CD8-positive, alpha-beta memory T cell (primary cell): ENCODE measurements around the gene SUMO2. TPM values are rescaled to one million over a fixed set of nuclear protein-coding genes. Genes with fewer than 3 reads are reported as not detected.

Experiments
- CTCF ChIA-PET: fragments of 350-600 bp; sonication (Branson Sonifier 250); formaldehyde crosslinking; loops from one replicate; lab custom pipeline; 2021; ENCODE audit warnings: antibody characterized with exemption; lab: Charles Lee
- POLR2A ChIA-PET: fragments of 350-600 bp; sonication (Branson Sonifier 250); formaldehyde crosslinking; loops from one replicate; lab custom pipeline; 2021; ENCODE audit warnings: antibody characterized with exemption; lab: Charles Lee
- DNase-seq, 5 donors: peaks; one replicate each; pipeline versions ENCODE4 v3.0.0 to v3.0.0-alpha.2; 2020 to 2022; ENCODE audit warnings: mixed read lengths in 1 of 5
- H3K27ac ChIP-seq: one replicate; pipeline ENCODE4 v1.7.0; 2013; ENCODE audit warnings: low read depth, mild to moderate bottlenecking, low read length, moderate library complexity
- H3K27me3 ChIP-seq: 2 replicates; pipeline ENCODE4 v1.7.0; 2013; ENCODE audit warnings: low read length, mild to moderate bottlenecking; ENCODE audit not compliant: insufficient read depth, poor library complexity, severe bottlenecking
- H3K36me3 ChIP-seq: 2 replicates; pipeline ENCODE4 v1.7.0; 2013; ENCODE audit warnings: mild to moderate bottlenecking, low read length, moderate library complexity; ENCODE audit not compliant: insufficient read depth
- H3K4me1 ChIP-seq: 2 replicates; pipeline ENCODE4 v1.7.0; 2013; ENCODE audit warnings: mild to moderate bottlenecking, low read length, moderate library complexity; ENCODE audit not compliant: insufficient read depth
- H3K4me3 ChIP-seq: 2 replicates; pipeline ENCODE4 v1.7.0; 2013; ENCODE audit warnings: mild to moderate bottlenecking, low read length
- H3K9me3 ChIP-seq: 2 replicates; pipeline ENCODE4 v1.7.0; 2013; ENCODE audit warnings: mild to moderate bottlenecking, low read length
- H3K27ac Mint-ChIP-seq, 8 donors: one replicate each; pipeline ENCODE4 v1.8.0; 2020 to 2021; ENCODE audit warnings: mixed read lengths in 8 of 8, mild to moderate bottlenecking in 6 of 8, inconsistent platforms in 3 of 8, moderate library complexity in 3 of 8
- H3K27me3 Mint-ChIP-seq, 2 donors: one replicate each; pipeline ENCODE4 v1.8.0; 2020 to 2021; ENCODE audit warnings: mixed read lengths in 2 of 2, mild to moderate bottlenecking in 1 of 2, moderate library complexity in 1 of 2
- H3K36me3 Mint-ChIP-seq, 3 donors: one replicate each; pipeline ENCODE4 v1.8.0; 2020 to 2021; ENCODE audit warnings: mixed read lengths in 3 of 3, inconsistent platforms in 1 of 3, mild to moderate bottlenecking in 1 of 3
- H3K4me1 Mint-ChIP-seq, 3 donors: one replicate each; pipeline ENCODE4 v1.8.0; 2020 to 2021; ENCODE audit warnings: mixed read lengths in 3 of 3, inconsistent platforms in 1 of 3, mild to moderate bottlenecking in 1 of 3
- H3K4me3 Mint-ChIP-seq, 7 donors: one replicate each; pipeline ENCODE4 v1.8.0; 2020 to 2021; ENCODE audit warnings: mixed read lengths in 7 of 7, mild to moderate bottlenecking in 6 of 7, moderate library complexity in 4 of 7, inconsistent platforms in 2 of 7
- H3K9me3 Mint-ChIP-seq, 5 donors: one replicate each; pipeline ENCODE4 v1.8.0; 2020 to 2022; ENCODE audit warnings: mixed read lengths in 5 of 5, mild to moderate bottlenecking in 3 of 5, moderate library complexity in 2 of 5, inconsistent platforms in 1 of 5
- polyA plus RNA-seq: library from polyadenylated mRNA; unstranded; fragments of 300-500 nt; fragmentation: Illumina TruSeq; gene quantifications from one replicate; pipeline ENCODE4 v1.2.3, GENCODE V29; 2021
- total RNA-seq, 2 experiments: library from RNA; stranded (reverse); gene quantifications; one replicate each; pipeline ENCODE4 v1.2.3, GENCODE V29; 2021

Gene SUMO2
- total and polyA plus RNA-seq, 3 experiments from 2014 or later: 405 to 687 (median 653) TPM

DNA sequence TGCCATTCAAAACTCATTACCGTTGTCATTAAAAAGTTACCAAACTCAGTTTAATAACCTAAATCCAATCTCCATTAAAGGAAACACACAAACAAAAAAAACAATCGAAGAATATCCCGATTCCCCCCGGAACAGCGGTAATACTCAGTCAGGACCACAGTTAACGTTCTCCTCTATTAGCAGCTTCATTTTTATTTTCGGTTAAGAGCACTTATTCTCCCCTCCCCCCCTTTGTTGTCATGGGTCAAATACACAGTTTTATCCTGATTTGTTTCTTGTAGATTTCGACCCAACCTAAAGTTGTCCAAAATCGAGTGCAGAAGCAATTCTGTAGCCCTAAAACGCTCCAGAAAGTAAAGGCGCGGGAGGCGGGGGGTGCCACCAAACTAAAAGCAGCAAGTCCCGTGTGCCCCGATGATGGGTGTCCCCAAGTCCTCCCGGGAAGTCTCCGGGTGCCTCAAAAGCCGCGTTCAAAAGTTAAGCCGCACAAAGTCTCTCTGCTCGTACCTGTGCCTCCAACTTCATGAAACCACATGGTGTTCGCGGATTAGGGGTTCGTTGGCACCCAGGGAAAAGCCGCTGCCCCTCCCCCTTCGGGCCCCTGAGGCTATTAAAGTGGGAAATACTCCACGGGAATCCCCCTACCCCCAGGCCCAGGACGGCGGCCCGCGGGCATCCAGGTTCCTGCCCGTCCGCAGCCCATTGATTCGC is 996 bp downstream of the SUMO2 start:
- peaks cover 27 to 52% (median 46%) of the 10 kb centered on the region in 3 donors for H3K4me1 Mint-ChIP-seq
- Histone ChIP-seq H3K9me3 (no peaks in the 10 kb centered on the region), H3K27ac (peak overlapping the region; percentile 85), H3K27me3 (no peaks in the 10 kb centered on the region), H3K4me1 (peaks cover 33% of the 10 kb centered on the region), H3K4me3 (peak overlapping the region; percentile 91), H3K36me3 (no peaks in the 10 kb centered on the region)
- H3K4me3 Mint-ChIP-seq: peak overlapping the region; percentile 88 to 97 (median 91)
- peak overlapping the region; percentile 70 to 97 (median 89) for H3K27ac Mint-ChIP-seq
- peaks cover 0 to 3% of the 10 kb centered on the region in 2 donors for H3K27me3 Mint-ChIP-seq
- H3K9me3 Mint-ChIP-seq: peaks cover 0 to 2% (median 0%) of the 10 kb centered on the region in 5 donors
- ChIA-PET CTCF (interaction anchor here (1.5 kb wide), 1 partner anchor 10 kb away, joined by 4 read pairs; no protein-coding TSS in a partner anchor), POLR2A (interaction anchor here (0.6 to 2.0 kb wide), 7 partner anchors 10 to 398 kb away, joined by 3 to 8 read pairs (median 5); partner anchors contain the start of genes ARMC7 and GRB2)
- peaks cover 0 to 34% (median 0%) of the 10 kb centered on the region in 3 donors for H3K36me3 Mint-ChIP-seq
- DNase-seq: peak; percentile 35 to 64 (median 42)

DNA sequence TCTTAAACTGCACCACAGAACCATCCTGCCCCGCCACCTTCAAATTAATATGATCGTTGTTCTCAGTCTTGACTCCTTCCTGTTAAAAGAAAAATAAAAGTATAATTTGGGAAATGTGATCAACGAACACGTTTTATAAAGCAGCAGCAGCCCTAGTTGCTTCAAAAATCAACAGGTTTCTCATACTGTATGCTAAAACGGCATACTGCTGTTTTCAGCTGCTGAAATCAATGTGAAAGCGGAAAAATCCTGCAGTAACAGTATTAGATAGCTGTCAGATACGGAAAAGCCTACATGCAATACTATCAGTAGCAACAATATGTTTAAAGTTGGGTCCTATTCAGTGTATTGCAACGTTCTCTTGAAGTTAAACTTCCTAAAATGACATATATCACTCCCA is 1.6 kb downstream of the SUMO2 start:
- H3K9me3 Mint-ChIP-seq: peaks cover 0 to 2% (median 0%) of the 10 kb centered on the region in 5 donors
- peaks cover 0 to 3% of the 10 kb centered on the region in 2 donors for H3K27me3 Mint-ChIP-seq
- no peaks in the 10 kb centered on the region for H3K36me3 ChIP-seq
- H3K9me3 ChIP-seq: no peaks in the 10 kb centered on the region
- POLR2A ChIA-PET: interaction anchor here (0.6 to 2.0 kb wide), 6 partner anchors 7 to 397 kb away, joined by 3 to 8 read pairs (median 4); no protein-coding TSS in a partner anchor
- H3K4me3 ChIP-seq: peak overlapping the region; percentile 91
- H3K27ac Mint-ChIP-seq: peak overlapping the region in 7 of 8 donors; percentile 70 to 93 (median 89)
- peaks cover 0 to 39% (median 3%) of the 10 kb centered on the region in 3 donors for H3K36me3 Mint-ChIP-seq
- no peak for DNase-seq
- no peaks in the 10 kb centered on the region for H3K27me3 ChIP-seq
- CTCF ChIA-PET: interaction anchor here (1.5 to 1.6 kb wide), 2 partner anchors 9 to 70 kb away, joined by 4 read pairs; no protein-coding TSS in a partner anchor
- H3K4me1 ChIP-seq: peaks cover 33% of the 10 kb centered on the region
- H3K4me1 Mint-ChIP-seq: peaks cover 29 to 56% (median 51%) of the 10 kb centered on the region in 3 donors
- H3K4me3 Mint-ChIP-seq: peak overlapping the region; percentile 88 to 97 (median 91)
- H3K27ac ChIP-seq: peak overlapping the region; percentile 85

DNA sequence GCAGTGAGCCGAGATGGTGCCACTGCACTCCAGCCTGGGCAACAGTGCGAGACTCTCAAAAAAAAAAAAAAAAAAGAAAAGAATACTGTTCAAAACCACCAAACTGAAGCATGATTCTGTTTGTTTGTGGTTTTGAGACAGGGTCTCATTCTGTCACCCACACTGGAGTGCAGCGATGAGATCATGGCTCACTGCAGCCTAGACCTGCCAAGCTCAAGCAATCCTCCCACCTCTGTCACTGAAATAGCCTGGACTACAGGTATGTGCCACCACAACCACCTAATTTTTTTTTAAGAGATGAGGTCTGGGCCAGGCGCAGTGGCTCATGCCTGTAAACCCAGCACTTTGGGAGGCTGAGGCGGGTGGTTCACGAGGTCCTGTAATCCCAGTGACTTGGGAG is 4.3 kb downstream of the SUMO2 start:
- peaks cover 8% of the 10 kb centered on the region for H3K36me3 ChIP-seq
- no peak for DNase-seq
- H3K4me1 Mint-ChIP-seq: peaks cover 24 to 48% (median 38%) of the 10 kb centered on the region in 3 donors
- peaks cover 0 to 65% (median 6%) of the 10 kb centered on the region in 3 donors for H3K36me3 Mint-ChIP-seq
- H3K27me3 Mint-ChIP-seq: no peaks in the 10 kb centered on the region
- CTCF ChIA-PET: interaction anchor here (1.0 kb wide), 1 partner anchor 9 kb away, joined by 3 read pairs; no protein-coding TSS in a partner anchor
- peak overlapping the region in 2 of 7 donors; percentile 45 to 48 for H3K4me3 Mint-ChIP-seq
- no peak overlapping the region for H3K27ac ChIP-seq
- POLR2A ChIA-PET: interaction anchor here (0.7 kb wide), 1 partner anchor 59 kb away, joined by 5 read pairs; no protein-coding TSS in a partner anchor
- no peaks in the 10 kb centered on the region for H3K27me3 ChIP-seq
- H3K27ac Mint-ChIP-seq: peak overlapping the region in 2 of 8 donors; percentile 17 to 24
- no peak overlapping the region for H3K4me3 ChIP-seq
- H3K9me3 Mint-ChIP-seq: no peaks in the 10 kb centered on the region
- peaks cover 20% of the 10 kb centered on the region for H3K4me1 ChIP-seq
- H3K9me3 ChIP-seq: no peaks in the 10 kb centered on the region

DNA sequence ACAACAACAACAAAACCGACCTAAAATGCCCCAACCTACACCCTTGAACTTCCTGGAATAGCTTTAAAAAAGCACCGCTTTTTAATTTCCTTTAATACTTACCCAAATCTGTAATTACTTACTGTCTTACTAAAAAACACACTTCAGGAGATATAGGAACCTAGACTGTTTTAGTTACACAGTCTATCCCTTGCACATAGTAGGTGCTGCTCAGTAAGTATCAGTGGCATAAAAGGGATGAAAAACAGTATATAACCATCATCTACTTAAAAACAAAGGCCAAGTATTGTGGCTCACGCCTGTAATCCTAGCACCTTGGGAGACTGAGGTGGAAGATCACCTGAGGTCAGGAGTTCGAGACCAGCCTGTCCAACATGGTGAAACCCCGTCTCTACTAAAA is 6.1 kb downstream of the SUMO2 start:
- Histone ChIP-seq H3K4me1 (peaks cover 21% of the 10 kb centered on the region), H3K36me3 (peaks cover 12% of the 10 kb centered on the region), H3K9me3 (no peaks in the 10 kb centered on the region), H3K27ac (no peak overlapping the region), H3K4me3 (no peak overlapping the region), H3K27me3 (no peaks in the 10 kb centered on the region)
- POLR2A ChIA-PET: interaction anchor here (0.5 kb wide), 1 partner anchor 1189 kb away, joined by 3 read pairs; no protein-coding TSS in a partner anchor
- CTCF ChIA-PET: interaction anchor here (1.2 kb wide), 1 partner anchor 63 kb away, joined by 5 read pairs; no protein-coding TSS in a partner anchor
- H3K27ac Mint-ChIP-seq: peak overlapping the region in 2 of 8 donors; percentile 33 to 72
- H3K9me3 Mint-ChIP-seq: no peaks in the 10 kb centered on the region
- peaks cover 0 to 75% (median 11%) of the 10 kb centered on the region in 3 donors for H3K36me3 Mint-ChIP-seq
- no peak for DNase-seq
- peaks cover 25 to 54% (median 41%) of the 10 kb centered on the region in 3 donors for H3K4me1 Mint-ChIP-seq
- peak overlapping the region in 1 of 7 donors; percentile 52 for H3K4me3 Mint-ChIP-seq
- no peaks in the 10 kb centered on the region for H3K27me3 Mint-ChIP-seq

DNA sequence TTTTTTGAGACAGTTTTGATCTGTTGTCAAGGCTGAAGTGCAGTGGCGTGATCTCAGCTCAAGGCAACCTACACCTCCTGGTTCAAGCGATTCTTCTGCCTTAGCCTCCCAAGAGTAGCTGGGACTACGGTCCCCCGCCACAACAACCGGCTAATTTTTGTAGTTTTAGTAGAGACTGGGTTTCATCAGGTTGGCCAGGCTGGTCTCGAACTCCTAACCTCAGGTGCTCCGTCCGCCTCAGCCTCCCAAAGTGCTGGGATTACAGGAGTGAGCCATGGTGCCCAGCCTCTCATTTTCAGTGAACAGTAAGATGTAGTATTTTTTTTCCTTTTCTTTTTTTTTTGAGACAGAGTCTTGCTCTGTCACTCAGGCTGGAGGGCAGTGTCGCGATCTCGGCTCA is 7.8 kb downstream of the SUMO2 start:
- peaks cover 16 to 43% (median 27%) of the 10 kb centered on the region in 3 donors for H3K4me1 Mint-ChIP-seq
- DNase-seq: no peak
- Histone ChIP-seq H3K27ac (no peak overlapping the region), H3K9me3 (no peaks in the 10 kb centered on the region), H3K4me1 (peaks cover 12% of the 10 kb centered on the region), H3K36me3 (peaks cover 12% of the 10 kb centered on the region), H3K27me3 (no peaks in the 10 kb centered on the region), H3K4me3 (no peak overlapping the region)
- H3K9me3 Mint-ChIP-seq: no peaks in the 10 kb centered on the region
- CTCF ChIA-PET: interaction anchor here (1.0 to 8.4 kb wide), 3 partner anchors 25 to 61 kb away, joined by 3 to 194 read pairs (median 3); partner anchors contain the start of gene ARMC7
- H3K36me3 Mint-ChIP-seq: peaks cover 0 to 72% (median 11%) of the 10 kb centered on the region in 3 donors
- H3K27me3 Mint-ChIP-seq: no peaks in the 10 kb centered on the region
- peak overlapping the region in 1 of 8 donors; percentile 32 for H3K27ac Mint-ChIP-seq
- POLR2A ChIA-PET: no interaction called here
- no peak overlapping the region for H3K4me3 Mint-ChIP-seq

DNA sequence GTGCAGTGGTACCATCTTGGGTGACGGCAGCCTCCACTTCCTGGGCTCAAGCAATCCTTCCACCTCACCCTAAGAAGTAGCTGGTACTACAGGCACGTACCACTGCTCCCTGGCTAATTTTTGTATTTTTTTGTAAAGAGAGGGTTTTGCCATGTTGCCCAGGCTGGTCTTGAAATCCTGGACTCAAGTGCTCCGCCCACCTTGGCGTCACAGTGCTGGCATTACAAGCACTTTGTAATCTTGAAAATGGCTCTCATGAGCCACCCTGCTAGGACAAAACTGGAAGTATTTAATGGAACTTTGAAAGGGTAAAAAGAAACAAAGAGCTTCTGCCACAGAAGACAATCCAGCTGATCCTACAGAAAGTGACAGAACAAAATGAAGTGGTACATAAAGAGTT is 9.2 kb downstream of the SUMO2 start:
- POLR2A ChIA-PET: interaction anchor here (0.6 kb wide), 1 partner anchor 74 kb away, joined by 3 read pairs; no protein-coding TSS in a partner anchor
- Mint-ChIP-seq H3K36me3 (peaks cover 0 to 63% (median 11%) of the 10 kb centered on the region in 3 donors), H3K27ac (peak overlapping the region in 3 of 8 donors; percentile 26 to 58 (median 29)), H3K4me1 (peaks cover 14 to 28% (median 17%) of the 10 kb centered on the region in 3 donors), H3K27me3 (no peaks in the 10 kb centered on the region), H3K9me3 (no peaks in the 10 kb centered on the region), H3K4me3 (no peak overlapping the region)
- Histone ChIP-seq H3K9me3 (no peaks in the 10 kb centered on the region), H3K27me3 (no peaks in the 10 kb centered on the region), H3K27ac (no peak overlapping the region), H3K4me3 (no peak overlapping the region), H3K4me1 (peaks cover 8% of the 10 kb centered on the region), H3K36me3 (peaks cover 12% of the 10 kb centered on the region)
- CTCF ChIA-PET: interaction anchor here (1.3 to 8.4 kb wide), 4 partner anchors 13 to 212 kb away, joined by 4 to 194 read pairs (median 10); partner anchors contain the start of gene ARMC7
- DNase-seq: no peak

DNA sequence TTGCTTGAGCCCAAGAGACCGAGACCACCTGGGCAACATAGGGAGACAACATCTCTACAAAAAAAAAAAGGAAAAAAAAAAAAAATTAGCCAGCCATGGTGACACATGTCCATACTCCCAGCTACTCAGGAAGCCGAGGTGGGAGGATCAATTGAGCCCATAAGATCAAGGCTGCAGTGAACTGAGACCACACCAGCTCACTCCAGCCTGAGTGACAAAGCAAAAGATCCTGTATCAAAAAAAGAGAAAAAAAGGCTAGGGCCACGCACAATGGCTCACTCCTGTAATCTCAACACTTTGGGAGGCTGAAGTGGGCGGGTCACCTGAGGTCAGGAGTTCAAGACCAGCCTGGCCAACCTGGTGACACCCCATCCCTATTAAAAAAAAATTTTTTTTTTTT is 13.8 kb downstream of the SUMO2 start:
- Mint-ChIP-seq H3K27me3 (no peaks in the 10 kb centered on the region), H3K27ac (no peak overlapping the region), H3K9me3 (no peaks in the 10 kb centered on the region), H3K4me3 (no peak overlapping the region), H3K36me3 (peaks cover 0 to 59% (median 5%) of the 10 kb centered on the region in 3 donors), H3K4me1 (peaks cover 9 to 20% (median 12%) of the 10 kb centered on the region in 3 donors)
- no peaks in the 10 kb centered on the region for H3K9me3 ChIP-seq
- H3K27me3 ChIP-seq: no peaks in the 10 kb centered on the region
- CTCF ChIA-PET: interaction anchor here (1.0 to 8.4 kb wide), 3 partner anchors 10 to 55 kb away, joined by 3 to 194 read pairs (median 4); partner anchors contain the start of genes ARMC7 and NT5C
- no peak overlapping the region for H3K4me3 ChIP-seq
- no peak for DNase-seq
- POLR2A ChIA-PET: interaction anchor here (0.6 kb wide), 1 partner anchor 19 kb away, joined by 3 read pairs; no protein-coding TSS in a partner anchor
- peaks cover 8% of the 10 kb centered on the region for H3K4me1 ChIP-seq
- H3K27ac ChIP-seq: no peak overlapping the region
- H3K36me3 ChIP-seq: peaks cover 9% of the 10 kb centered on the region
